NCI-H510A (cell line): ENCODE results near the gene MTA1.

Experiments used
- DNase-seq: peaks from one replicate; lab custom pipeline; 2025; lab: John Stamatoyannopoulos, UW

The MTA1 gene

GRCh38 chr14:105387530-105387922 lies 32.1 kb upstream of the MTA1 start:
- no peak for DNase-seq

- no peak for DNase-seq
Observed at GRCh38 chr14:105388110-105388951, 31.3 kb upstream of the MTA1 start.

DNA sequence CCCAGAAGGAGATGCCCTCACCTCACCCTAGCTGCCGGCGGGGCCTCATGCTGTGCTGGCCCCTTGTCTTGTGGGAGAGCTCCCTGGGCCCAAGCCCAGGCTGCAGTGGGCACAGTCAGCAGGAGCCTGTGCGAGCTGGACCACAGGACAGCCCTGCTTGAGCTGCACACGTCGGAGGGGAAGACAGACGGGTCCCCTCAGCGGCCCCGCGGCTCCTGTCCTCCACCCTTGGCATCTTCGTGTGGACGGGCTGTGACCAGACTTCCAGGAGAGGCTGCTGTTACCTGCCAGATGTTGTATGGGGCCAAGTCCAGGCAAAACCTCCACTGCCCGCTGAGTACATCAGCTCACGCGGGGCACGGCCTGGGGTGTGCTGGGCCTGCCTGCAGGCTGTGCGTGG lies 30.7 kb upstream of the MTA1 start:
- DNase-seq, result no peak

GRCh38 chr14:105389534-105389933 lies 30.1 kb upstream of the MTA1 start:
- no peak for DNase-seq

DNA sequence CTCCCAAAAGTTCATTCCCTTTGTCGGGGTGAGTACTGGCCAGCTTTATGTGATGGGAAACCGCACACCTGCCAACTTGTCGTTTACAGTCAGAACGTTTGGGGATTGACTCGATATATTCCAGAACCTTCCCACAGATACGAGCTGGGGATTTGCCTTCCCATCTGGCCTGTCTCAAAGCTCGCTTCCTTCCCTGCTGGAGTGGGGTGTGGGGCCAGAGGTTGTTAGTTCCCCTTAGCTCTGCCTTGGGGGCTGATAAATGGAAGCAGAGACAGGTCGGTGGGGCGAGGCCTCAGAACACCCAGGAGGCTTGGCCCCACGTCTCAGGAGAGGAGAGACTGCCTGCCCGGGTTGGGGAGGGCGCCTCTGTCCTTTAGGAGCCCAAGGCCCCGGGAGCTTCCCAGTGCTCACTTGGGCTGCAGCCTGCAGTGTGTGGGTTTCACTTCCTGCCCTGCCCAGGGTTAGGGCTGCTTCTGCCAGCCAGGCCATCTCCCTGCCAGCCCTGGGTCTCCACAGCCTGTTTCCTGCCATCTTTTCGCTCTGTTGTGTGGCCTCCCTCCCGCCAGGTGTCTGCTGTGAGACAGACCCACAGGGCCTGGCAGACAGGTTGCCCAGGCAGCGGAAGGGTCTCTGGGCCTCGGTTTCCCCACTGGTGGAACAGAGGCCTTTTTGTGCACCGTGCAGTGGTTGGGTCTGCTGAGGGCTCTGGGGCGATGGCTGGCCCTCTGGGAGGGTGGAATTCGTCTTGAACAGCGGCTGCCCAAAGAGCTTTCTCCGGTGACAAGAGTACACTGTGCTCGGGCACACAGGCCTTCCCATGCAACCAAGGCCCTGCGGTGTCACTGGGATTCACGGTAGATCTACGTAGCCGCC lies 29.4 kb upstream of the MTA1 start:
- no peak for DNase-seq

DNA sequence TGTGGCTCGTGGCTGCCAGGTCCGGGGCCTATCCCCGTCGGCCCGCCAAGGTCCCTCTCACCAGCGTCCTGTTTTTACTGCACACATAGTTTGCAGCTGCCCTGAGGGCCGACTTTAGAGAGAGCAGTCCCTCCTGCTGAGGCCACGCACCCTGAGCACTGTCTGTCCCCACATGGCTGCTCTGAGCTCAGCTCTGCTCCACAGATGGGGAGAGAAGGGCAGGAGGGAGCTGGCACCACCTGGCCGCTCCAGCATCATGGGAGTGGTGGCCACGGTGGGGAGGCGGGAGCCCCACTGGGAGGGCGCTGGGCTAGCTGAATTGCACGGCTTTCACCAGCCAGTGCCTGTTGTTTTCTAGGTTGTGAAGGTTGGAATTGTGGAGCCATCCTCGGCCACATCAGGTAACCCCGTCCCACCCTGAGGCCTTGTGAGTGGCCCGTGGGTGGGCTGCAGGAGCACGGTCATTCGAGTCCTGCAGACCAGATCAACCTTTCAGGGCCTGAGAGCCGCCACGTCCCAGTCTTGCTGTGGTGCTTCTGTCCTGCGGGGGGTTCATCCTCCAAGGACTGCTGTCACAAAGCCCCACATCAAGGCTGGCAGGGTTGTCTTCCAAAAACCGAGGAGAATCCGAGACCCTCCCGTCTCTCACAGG lies 28.7 kb upstream of the MTA1 start:
- DNase-seq, result no peak

DNA sequence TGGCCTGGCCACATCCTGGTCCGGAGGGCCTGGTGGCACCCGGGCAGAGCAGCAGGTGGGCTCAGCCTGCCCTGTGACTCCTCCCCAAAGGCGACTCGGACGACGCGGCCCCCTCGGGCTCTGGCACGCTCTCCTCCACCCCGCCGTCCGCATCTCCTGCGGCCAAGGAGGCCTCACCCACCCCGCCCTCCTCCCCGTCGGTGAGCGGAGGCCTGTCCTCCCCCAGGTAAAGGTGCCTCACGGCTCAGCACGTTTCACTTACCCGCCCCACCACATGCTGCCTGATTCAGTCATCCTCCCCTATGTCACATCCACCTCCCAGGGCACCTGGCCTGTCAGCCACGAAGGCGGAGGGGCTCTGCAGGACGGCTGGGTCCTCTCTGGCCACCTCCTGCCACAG lies 28.1 kb upstream of the MTA1 start:
- no peak for DNase-seq

GRCh38 chr14:105392131-105393090 lies 27.2 kb upstream of the MTA1 start:
- DNase-seq, result no peak

DNA sequence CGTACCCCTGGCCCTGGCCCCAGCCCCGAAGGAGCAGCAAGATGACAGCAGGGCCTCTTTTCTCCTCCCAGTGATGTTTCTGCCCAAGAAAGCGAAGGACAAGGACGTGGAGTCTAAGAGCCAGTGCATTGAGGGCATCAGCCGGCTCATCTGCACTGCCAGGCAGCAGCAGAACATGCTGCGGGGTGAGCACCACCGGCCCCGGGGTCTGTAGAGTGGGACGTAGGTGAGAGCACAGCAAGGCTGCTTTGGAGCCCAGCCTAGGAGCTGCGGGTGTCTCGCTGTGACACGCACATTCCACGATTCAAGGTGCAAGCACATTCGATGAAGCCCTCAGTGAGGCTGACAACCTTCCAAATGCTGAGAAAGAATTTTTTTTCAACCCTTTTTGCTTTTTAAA lies 26.5 kb upstream of the MTA1 start:
- DNase-seq, result no peak

GRCh38 chr14:105394714-105395537 lies 24.7 kb upstream of the MTA1 start:
- no peak for DNase-seq

DNA sequence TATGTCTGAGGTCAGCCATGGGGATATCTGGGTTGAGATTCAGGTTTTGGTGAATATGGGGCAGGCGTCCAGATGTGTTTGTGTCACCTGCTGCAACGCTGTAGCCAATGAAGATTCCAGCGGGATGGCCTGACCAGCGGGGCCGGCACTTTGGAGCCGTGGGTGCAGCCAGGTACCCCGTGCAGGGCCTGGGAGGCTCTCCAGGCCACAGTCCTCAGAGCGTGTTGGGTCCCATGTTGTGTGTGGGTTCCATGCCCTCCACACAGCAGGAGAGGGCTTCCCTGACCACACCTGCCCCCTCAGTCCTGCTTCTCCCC lies 24.1 kb upstream of the MTA1 start:
- no peak for DNase-seq

DNA sequence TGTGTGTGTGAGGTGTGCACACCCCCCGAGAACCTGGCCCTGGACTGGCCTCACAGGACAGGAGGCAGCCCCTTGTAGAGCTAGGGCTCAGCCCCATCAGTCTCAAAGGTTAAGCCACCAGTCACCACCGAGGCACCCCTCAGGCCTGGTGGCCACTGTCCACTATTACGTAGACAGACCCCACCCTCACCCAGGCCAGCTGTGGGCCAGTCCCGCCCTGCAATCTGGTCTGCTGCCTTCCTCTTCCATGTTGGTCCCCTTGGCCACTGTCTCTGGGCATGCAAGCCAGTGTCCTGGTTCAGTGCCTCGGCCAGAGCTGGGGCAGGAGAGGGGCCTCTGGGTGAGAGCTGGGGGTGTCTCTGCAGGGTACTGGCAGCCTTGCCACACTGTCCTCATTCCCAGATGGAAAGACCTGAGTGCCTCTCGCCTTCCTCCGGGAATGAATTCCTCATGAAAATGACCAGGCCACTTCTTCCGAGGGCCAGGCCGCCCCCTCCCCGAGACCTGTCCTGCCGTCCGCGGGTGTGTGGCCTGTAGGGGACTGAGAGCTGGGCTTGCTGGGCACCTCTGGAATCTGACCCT lies 22.2 kb upstream of the MTA1 start:
- no peak for DNase-seq

DNA sequence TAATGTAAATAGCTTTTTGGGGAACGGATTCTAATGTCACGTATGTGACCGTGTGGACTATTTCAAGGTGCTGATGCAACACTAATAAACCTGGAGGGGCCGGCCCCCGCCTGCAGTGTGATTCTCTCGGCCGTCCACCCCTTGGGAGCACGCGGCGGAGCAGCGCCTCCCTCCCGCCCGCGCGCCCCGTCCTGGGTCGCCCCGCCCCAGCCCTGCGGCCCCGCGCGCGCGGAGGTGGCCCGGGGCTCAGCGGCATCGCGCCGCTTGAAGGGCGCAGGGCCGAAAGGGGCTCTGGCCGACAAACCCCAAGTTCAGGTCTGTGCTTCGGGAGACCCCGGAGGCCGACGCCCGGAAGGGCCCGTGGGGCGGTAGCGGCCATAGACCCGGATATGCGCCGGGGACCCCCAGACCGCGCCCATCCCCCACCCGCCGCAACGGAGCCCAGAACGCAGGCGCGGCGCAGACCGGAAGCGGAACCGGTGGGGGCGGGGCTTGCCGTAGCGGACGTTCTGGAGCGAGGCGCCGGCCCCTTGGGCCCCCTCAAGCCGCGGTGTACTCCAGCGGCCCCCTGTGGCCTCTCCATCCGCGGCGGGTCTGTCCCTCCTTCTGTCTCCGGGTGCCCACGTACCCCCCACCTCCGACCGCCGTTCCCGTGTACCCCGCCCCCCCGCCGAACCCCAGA lies 21.4 kb upstream of the MTA1 start, which contains the start of gene TEX22:
TEX22 (plus strand) TSS at position 495 of the 682 bp plus-strand sequence. CDS start 803 bp downstream, outside the sequence.
- peak; percentile 62 for DNase-seq

GRCh38 chr14:105398726-105399465 lies 20.7 kb upstream of the MTA1 start:
- peak; percentile 46 for DNase-seq

GRCh38 chr14:105399466-105399775 lies 20.2 kb upstream of the MTA1 start:
- no peak for DNase-seq

- no peak for DNase-seq
Observed at GRCh38 chr14:105400016-105400415, 19.6 kb upstream of the MTA1 start.

DNA sequence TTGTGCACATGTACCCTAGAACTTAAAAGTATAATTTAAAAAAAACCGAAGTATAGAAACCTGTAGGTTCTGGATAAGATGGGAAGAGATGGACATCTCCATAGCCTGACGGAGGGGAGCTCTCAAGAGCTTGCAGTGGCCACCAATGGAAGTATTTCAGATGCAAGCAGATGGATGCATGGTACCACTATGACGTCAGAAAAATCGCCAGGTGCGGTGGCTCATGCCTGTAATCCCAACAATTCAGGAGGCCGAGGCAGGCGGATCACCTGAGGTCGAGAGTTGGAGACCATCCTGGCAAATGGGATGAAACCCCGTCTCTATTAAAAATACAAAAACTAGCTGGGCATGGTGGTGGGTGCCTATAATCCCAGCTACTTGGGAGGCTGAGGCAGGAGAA lies 17.9 kb upstream of the MTA1 start:
- no peak for DNase-seq

GRCh38 chr14:105408592-105408991 lies 11.0 kb upstream of the MTA1 start:
- no peak for DNase-seq

GRCh38 chr14:105409364-105409763 lies 10.3 kb upstream of the MTA1 start:
- no peak for DNase-seq
